Measurements from ENCODE around the gene FOXK2. TPM values are rescaled to one million over a fixed set of nuclear protein-coding genes. Genes with fewer than 3 reads are reported as not detected.

Gene FOXK2
- total RNA-seq, 1 experiment from 2014 or later = 104 TPM

GRCh38 chr17:82568997-82569393, 49.5 kb downstream of the FOXK2 start:
- Mint-ChIP-seq H3K4me3 (ENCODE audit: unreplicated experiment) (no peak overlapping the region), H3K27me3 (ENCODE audit: insufficient read depth, unreplicated experiment) (no peaks in the 10 kb centered on the region), H3K9me3 (ENCODE audit: unreplicated experiment) (no peaks in the 10 kb centered on the region), H3K4me1 (ENCODE audit: insufficient read depth, unreplicated experiment) (no peaks in the 10 kb centered on the region), H3K36me3 (ENCODE audit: insufficient read depth, unreplicated experiment) (peaks cover 84% of the 10 kb centered on the region), H3K27ac (ENCODE audit: low read depth, unreplicated experiment) (no peak overlapping the region)
- TF ChIP-seq CTCF (IDR thresholded peaks at IDR 0.05; ENCODE audit: unreplicated experiment) = no peak
- no peak for DNase-seq (ENCODE audit: unreplicated experiment)
- no TSS peak for BruUV-seq (replicated peaks)
- ChIA-PET POLR2A (interaction anchor here (0.6 kb wide), 1 partner anchor 16 kb away, joined by 4 read pairs; no protein-coding TSS in a partner anchor), CTCF (interaction anchor here (0.6 to 1.1 kb wide), 2 partner anchors 10 to 412 kb away, joined by 3 to 5 read pairs; no protein-coding TSS in a partner anchor)
- intact Hi-C loops (cut with micrococcal nuclease) = no loop called here

DNA sequence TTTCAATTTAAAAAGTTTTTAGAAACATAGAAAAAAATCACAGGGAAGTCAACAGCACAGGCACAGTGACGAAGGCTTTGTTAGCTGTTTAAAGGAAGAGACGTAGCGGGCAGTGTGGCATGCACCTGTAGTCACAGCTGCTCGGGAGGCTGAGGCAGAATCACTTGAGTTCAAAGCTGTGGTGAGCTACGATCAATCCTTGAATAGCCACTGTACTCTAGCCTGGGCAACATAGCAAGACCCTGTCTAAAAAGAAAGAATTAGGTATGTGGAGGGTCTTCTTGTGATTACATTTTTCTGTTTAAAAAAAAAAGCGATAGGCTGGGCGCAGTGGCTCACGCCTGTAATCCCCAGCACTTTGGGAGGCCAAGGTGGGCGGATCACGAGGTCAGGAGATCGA, 50.1 kb downstream of the FOXK2 start:
- Mint-ChIP-seq H3K9me3 (ENCODE audit: unreplicated experiment) (no peaks in the 10 kb centered on the region), H3K36me3 (ENCODE audit: insufficient read depth, unreplicated experiment) (peaks cover 80% of the 10 kb centered on the region), H3K27ac (ENCODE audit: low read depth, unreplicated experiment) (no peak overlapping the region), H3K27me3 (ENCODE audit: insufficient read depth, unreplicated experiment) (no peaks in the 10 kb centered on the region), H3K4me1 (ENCODE audit: insufficient read depth, unreplicated experiment) (no peaks in the 10 kb centered on the region), H3K4me3 (ENCODE audit: unreplicated experiment) (no peak overlapping the region)
- CTCF ChIA-PET = interaction anchor here (0.7 kb wide), 1 partner anchor 200 kb away, joined by 3 read pairs; no protein-coding TSS in a partner anchor
- POLR2A ChIA-PET = interaction anchor here (0.6 kb wide), 1 partner anchor 16 kb away, joined by 4 read pairs; no protein-coding TSS in a partner anchor
- intact Hi-C loops (cut with micrococcal nuclease) = no loop called here
- no peak for TF ChIP-seq CTCF (IDR thresholded peaks at IDR 0.05; ENCODE audit: unreplicated experiment)
- BruUV-seq (replicated peaks) = no TSS peak
- no peak for DNase-seq (ENCODE audit: unreplicated experiment)

GRCh38 chr17:82570277-82570676, 50.7 kb downstream of the FOXK2 start:
- DNase-seq (ENCODE audit: unreplicated experiment) = no peak
- intact Hi-C loops (cut with micrococcal nuclease) = no loop called here
- TF ChIP-seq CTCF (IDR thresholded peaks at IDR 0.05; ENCODE audit: unreplicated experiment) = no peak
- Mint-ChIP-seq H3K9me3 (ENCODE audit: unreplicated experiment) (no peaks in the 10 kb centered on the region), H3K36me3 (ENCODE audit: insufficient read depth, unreplicated experiment) (peaks cover 80% of the 10 kb centered on the region), H3K4me1 (ENCODE audit: insufficient read depth, unreplicated experiment) (no peaks in the 10 kb centered on the region), H3K27me3 (ENCODE audit: insufficient read depth, unreplicated experiment) (no peaks in the 10 kb centered on the region), H3K4me3 (ENCODE audit: unreplicated experiment) (no peak overlapping the region), H3K27ac (ENCODE audit: low read depth, unreplicated experiment) (no peak overlapping the region)
- POLR2A ChIA-PET = interaction anchor here (0.6 to 0.7 kb wide), 2 partner anchors 35 to 51 kb away, joined by 4 to 8 read pairs; no protein-coding TSS in a partner anchor
- CTCF ChIA-PET = interaction anchor here (0.7 kb wide), 1 partner anchor 199 kb away, joined by 3 read pairs; no protein-coding TSS in a partner anchor
- BruUV-seq (replicated peaks) = no TSS peak

- intact Hi-C loops (cut with micrococcal nuclease) = no loop called here
- BruUV-seq (replicated peaks) = no TSS peak
- DNase-seq (ENCODE audit: unreplicated experiment) = no peak
- POLR2A ChIA-PET = no interaction called here
- Mint-ChIP-seq H3K4me1 (ENCODE audit: insufficient read depth, unreplicated experiment) (no peaks in the 10 kb centered on the region), H3K27me3 (ENCODE audit: insufficient read depth, unreplicated experiment) (no peaks in the 10 kb centered on the region), H3K27ac (ENCODE audit: low read depth, unreplicated experiment) (no peak overlapping the region), H3K9me3 (ENCODE audit: unreplicated experiment) (no peaks in the 10 kb centered on the region), H3K4me3 (ENCODE audit: unreplicated experiment) (no peak overlapping the region), H3K36me3 (ENCODE audit: insufficient read depth, unreplicated experiment) (peaks cover 87% of the 10 kb centered on the region)
- no peak for TF ChIP-seq CTCF (IDR thresholded peaks at IDR 0.05; ENCODE audit: unreplicated experiment)
- CTCF ChIA-PET = interaction anchor here (0.6 kb wide), 1 partner anchor 25 kb away, joined by 3 read pairs; no protein-coding TSS in a partner anchor
These were observed 52.3 kb downstream of the FOXK2 start for GRCh38 chr17:82571855-82572254.
